Testis (tissue), 3 donors: Measurements from ENCODE around the gene SPATA20. TPM values are rescaled to one million over a fixed set of nuclear protein-coding genes. Genes with fewer than 3 reads are reported as not detected.
A peak's percentile ranks its signal among the peaks of the same experiment; 100 is the strongest.

ENCODE experiments used
- DNase-seq: peaks from one replicate; pipeline ENCODE4 v3.0.0-alpha.2; 2019
- H3K27ac ChIP-seq, 2 donors: fragments of 200-600 bp; sonication (generic); one replicate each; pipeline ENCODE4 v1.5.1; 2019
- H3K27me3 ChIP-seq: fragments of 200-600 bp; sonication (generic); one replicate; pipeline ENCODE4 v1.5.1; 2019
- H3K36me3 ChIP-seq: fragments of 200-600 bp; sonication (generic); one replicate; pipeline ENCODE4 v1.5.1; 2017; ENCODE audit warnings: low read depth; ENCODE audit errors: missing control alignments
- H3K4me1 ChIP-seq: fragments of 200-600 bp; sonication (generic); one replicate; pipeline ENCODE4 v1.5.1; 2019
- H3K4me3 ChIP-seq, 2 donors: fragments of 200-600 bp; sonication (generic); one replicate each; pipeline ENCODE4 v1.5.1; 2017 to 2019
- H3K9me3 ChIP-seq: fragments of 200-600 bp; sonication (generic); one replicate; pipeline ENCODE4 v1.5.1; 2017
- CTCF ChIP-seq, 3 experiments: fragments of 450-650 bp in 2 of 3; fragments of 200-600 bp in 1 of 3; sonication (generic) in 1 of 3; IDR thresholded peaks; one replicate each; pipeline ENCODE4 v1.5.1; 2016 to 2019; ENCODE audit warnings: antibody characterized with exemption in 3 of 3, mild to moderate bottlenecking in 2 of 3, moderate library complexity in 1 of 3
- POLR2A ChIP-seq: fragments of 450-650 bp; IDR thresholded peaks from one replicate; pipeline ENCODE4 v1.6.1; 2017; ENCODE audit warnings: antibody characterized with exemption, mild to moderate bottlenecking, moderate library complexity
- WGBS, 2 donors: methylation state at CpG; one replicate each; pipeline ENCODE4 v1.1.5; 2018; 5-methylcytosine and 5-hydroxymethylcytosine counted together
- intact Hi-C: fragments of 100-400 bp; cut with DNase I; formaldehyde crosslinking; loops from one replicate; pipeline ENCODE4 v1.15.1; 2023; ENCODE audit warnings: low total_unique reads
- polyA plus RNA-seq: library from polyadenylated mRNA; stranded (reverse); fragments of 350-450 nt; fragmentation: Illumina TruSeq; extraction: RNeasy Lipid Tissue Mini Kit (QIAGEN cat#74804); gene quantifications from one replicate; pipeline ENCODE4 v1.2.3, GENCODE V29; 2014; ENCODE audit warnings: low read depth, low replicate concordance; ENCODE audit not compliant: insufficient read depth
- total RNA-seq, 2 donors: library from RNA; depleted of rRNA; stranded (reverse); fragments of >200 nt; gene quantifications; one replicate each; pipeline ENCODE4 v1.2.3, GENCODE V29; 2016

The SPATA20 gene
- total and polyA plus RNA-seq, 3 donors from 2014 or later: 207 to 338 (median 264) TPM

- no peak overlapping the region for H3K4me3 ChIP-seq
- H3K9me3 ChIP-seq: no peaks in the 10 kb centered on the region
- DNase-seq: no peak
- H3K27me3 ChIP-seq: no peaks in the 10 kb centered on the region
- intact Hi-C loops: loop anchor here (5.0 kb wide), 1 partner anchor 152 kb away; no protein-coding TSS in a partner anchor
- 67 to 73% methylated on average over 8 of the region's 8 CpGs for whole genome bisulfite sequencing, 2 donors
- H3K4me1 ChIP-seq: peaks cover 27% of the 10 kb centered on the region
- no peaks in the 10 kb centered on the region for H3K36me3 ChIP-seq
- no peak for TF ChIP-seq POLR2A
- no peak overlapping the region for H3K27ac ChIP-seq
These were observed 1.7 kb upstream of the SPATA20 start for GRCh38 chr17:50545311-50545710.

DNA sequence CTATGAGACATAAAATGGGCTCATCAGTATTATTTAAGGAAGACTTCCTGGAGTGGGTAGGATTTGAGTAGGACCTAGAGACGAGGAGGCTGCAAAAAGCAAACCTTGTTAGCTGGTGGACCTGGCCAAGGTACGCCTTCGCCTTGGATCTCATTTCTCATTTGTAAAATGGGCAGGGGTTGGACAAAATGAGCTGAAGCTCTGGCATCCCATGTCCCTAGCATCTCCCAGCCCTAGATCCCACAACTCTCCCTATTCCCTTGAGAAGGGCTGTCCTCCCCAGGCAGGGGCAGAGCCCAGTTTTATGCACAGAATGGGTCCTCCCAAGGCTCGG, 306 bp upstream of the SPATA20 start:
- peaks cover 20% of the 10 kb centered on the region for H3K4me1 ChIP-seq
- intact Hi-C loops: loop anchor here (5.0 kb wide), 1 partner anchor 151 kb away; no protein-coding TSS in a partner anchor
- no peak for TF ChIP-seq CTCF (IDR thresholded peaks at IDR 0.05)
- TF ChIP-seq POLR2A: no peak
- WGBS, 2 donors: 36 to 63% methylated on average over 3 to 4 of the region's 4 CpGs
- H3K27ac ChIP-seq: peak overlapping the region in 1 of 2 donors; percentile 81
- H3K36me3 ChIP-seq: no peaks in the 10 kb centered on the region
- no peaks in the 10 kb centered on the region for H3K27me3 ChIP-seq
- no peaks in the 10 kb centered on the region for H3K9me3 ChIP-seq
- H3K4me3 ChIP-seq: peak overlapping the region; percentile 61 to 79
- no peak for DNase-seq

GRCh38 chr17:50547736-50548083, 736 bp downstream of the SPATA20 start:
- intact Hi-C loops: loop anchor here (5.0 kb wide), 1 partner anchor 150 kb away; no protein-coding TSS in a partner anchor
- peaks cover 14% of the 10 kb centered on the region for H3K4me1 ChIP-seq
- H3K36me3 ChIP-seq: no peaks in the 10 kb centered on the region
- 67 to 71% methylated on average over 1 to 5 of the region's 5 CpGs for WGBS, 2 donors
- H3K9me3 ChIP-seq: no peaks in the 10 kb centered on the region
- H3K27ac ChIP-seq: peak overlapping the region; percentile 74 to 81
- peak overlapping the region; percentile 61 to 79 for H3K4me3 ChIP-seq
- DNase-seq: no peak
- no peaks in the 10 kb centered on the region for H3K27me3 ChIP-seq
- TF ChIP-seq CTCF (IDR thresholded peaks at IDR 0.05) (no peak), POLR2A (no peak)

GRCh38 chr17:50548831-50549230, 1.9 kb downstream of the SPATA20 start:
- intact Hi-C loops: loop anchor here (5.0 kb wide), 1 partner anchor 148 kb away; no protein-coding TSS in a partner anchor
- no peak overlapping the region for H3K27ac ChIP-seq
- WGBS, 2 donors: 82 to 89% methylated on average over 16 to 18 of the region's 18 CpGs
- H3K4me1 ChIP-seq: peaks cover 13% of the 10 kb centered on the region
- H3K4me3 ChIP-seq: no peak overlapping the region
- H3K9me3 ChIP-seq: no peaks in the 10 kb centered on the region
- no peak for DNase-seq
- H3K27me3 ChIP-seq: no peaks in the 10 kb centered on the region
- TF ChIP-seq CTCF (IDR thresholded peaks at IDR 0.05) (no peak), POLR2A (no peak)
- H3K36me3 ChIP-seq: no peaks in the 10 kb centered on the region

DNA sequence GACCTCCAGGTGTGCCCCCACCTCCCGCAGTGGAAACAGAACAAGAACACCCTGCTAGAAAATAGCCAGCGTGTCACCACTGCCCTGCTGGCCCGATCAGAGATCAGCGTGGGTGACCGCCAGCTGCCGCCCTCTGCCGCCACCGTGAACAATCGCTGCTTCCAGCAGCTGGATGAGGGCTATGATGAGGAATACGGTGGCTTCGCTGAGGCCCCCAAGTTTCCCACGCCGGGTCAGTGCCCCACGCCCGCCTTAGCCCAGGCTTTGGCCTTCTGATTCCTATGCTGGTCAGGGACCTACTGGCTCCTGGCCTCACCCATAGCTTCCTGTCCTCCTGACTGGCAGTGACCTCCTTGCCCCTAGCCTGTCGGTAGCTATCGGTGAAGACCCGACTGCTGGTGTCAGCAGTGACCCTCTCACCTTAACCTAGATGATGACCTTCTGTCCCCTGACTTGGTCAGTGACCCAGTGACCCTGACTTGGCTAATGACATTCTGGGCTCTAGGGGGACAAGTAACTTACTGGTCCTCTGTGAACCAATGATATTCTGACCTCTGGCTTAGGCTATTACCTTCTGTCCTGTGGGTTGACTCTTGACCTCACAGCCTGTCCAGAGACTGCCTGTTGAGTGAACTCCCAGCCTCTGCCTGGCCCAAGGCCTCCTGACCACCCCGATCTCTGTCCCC, 2.4 kb downstream of the SPATA20 start:
- Histone ChIP-seq H3K9me3 (no peaks in the 10 kb centered on the region), H3K4me3 (no peak overlapping the region), H3K27ac (no peak overlapping the region), H3K27me3 (no peaks in the 10 kb centered on the region), H3K4me1 (peaks cover 13% of the 10 kb centered on the region), H3K36me3 (no peaks in the 10 kb centered on the region)
- intact Hi-C loops: loop anchor here (5.0 kb wide), 1 partner anchor 148 kb away; no protein-coding TSS in a partner anchor
- DNase-seq: no peak
- 86 to 88% methylated on average over 17 to 19 of the region's 19 CpGs for WGBS, 2 donors
- no peak for TF ChIP-seq CTCF (IDR thresholded peaks at IDR 0.05)
- no peak for TF ChIP-seq POLR2A
